Lower lobe of right lung (tissue), 2 donors: ENCODE data around the gene NEMP1. TPM values are rescaled to one million over a fixed set of nuclear protein-coding genes. Genes with fewer than 3 reads are reported as not detected.

Experiments
- ATAC-seq, 2 donors: fragments of 200-7000 bp; cut with Tn5 transposase; one replicate each; pipeline ENCODE4 v1.9.1; 2020 to 2022; ENCODE audit warnings: mild to moderate bottlenecking in 2 of 2, moderate library complexity in 2 of 2
- DNase-seq: peaks from one replicate; pipeline ENCODE4 v3.0.0-alpha.2; 2020
- H3K27ac ChIP-seq: fragments of 200-600 bp; one replicate; pipeline ENCODE4 v1.8.0; 2022
- H3K27me3 ChIP-seq: fragments of 200-600 bp; one replicate; pipeline ENCODE4 v1.8.0; 2022; ENCODE audit warnings: low read depth
- H3K36me3 ChIP-seq: fragments of 200-600 bp; one replicate; pipeline ENCODE4 v1.8.0; 2022; ENCODE audit warnings: mild to moderate bottlenecking
- H3K4me1 ChIP-seq: fragments of 200-600 bp; one replicate; pipeline ENCODE4 v1.8.0; 2022
- H3K4me3 ChIP-seq: fragments of 200-600 bp; one replicate; pipeline ENCODE4 v1.8.0; 2022; ENCODE audit warnings: mild to moderate bottlenecking
- H3K9me3 ChIP-seq: fragments of 200-600 bp; one replicate; pipeline ENCODE4 v1.8.0; 2022
- intact Hi-C: fragments of 100-400 bp; cut with DNase I; formaldehyde crosslinking; loops from one replicate; pipeline ENCODE4 v1.11.0; 2022
- total RNA-seq: library from RNA; stranded (reverse); fragmentation: NEBNext Ultra II Directional; extraction: Animal tissue kit (Norgen Biotek cat#: 25700); gene quantifications from one replicate; pipeline ENCODE4 v1.2.1, GENCODE V29; 2021
- TF ChIP-seq, protein P1 (sequence below): fragments of 200-600 bp; IDR thresholded peaks from one replicate; pipeline ENCODE4 v1.8.0; 2022; ENCODE audit warnings: antibody characterized with exemption, mild to moderate bottlenecking
- donor health status: DM: no; HTN: yes; CAD: no; lungs with severe emphysema.

NEMP1 gene
- total RNA-seq, 1 donor from 2014 or later: 19.1 TPM

DNA sequence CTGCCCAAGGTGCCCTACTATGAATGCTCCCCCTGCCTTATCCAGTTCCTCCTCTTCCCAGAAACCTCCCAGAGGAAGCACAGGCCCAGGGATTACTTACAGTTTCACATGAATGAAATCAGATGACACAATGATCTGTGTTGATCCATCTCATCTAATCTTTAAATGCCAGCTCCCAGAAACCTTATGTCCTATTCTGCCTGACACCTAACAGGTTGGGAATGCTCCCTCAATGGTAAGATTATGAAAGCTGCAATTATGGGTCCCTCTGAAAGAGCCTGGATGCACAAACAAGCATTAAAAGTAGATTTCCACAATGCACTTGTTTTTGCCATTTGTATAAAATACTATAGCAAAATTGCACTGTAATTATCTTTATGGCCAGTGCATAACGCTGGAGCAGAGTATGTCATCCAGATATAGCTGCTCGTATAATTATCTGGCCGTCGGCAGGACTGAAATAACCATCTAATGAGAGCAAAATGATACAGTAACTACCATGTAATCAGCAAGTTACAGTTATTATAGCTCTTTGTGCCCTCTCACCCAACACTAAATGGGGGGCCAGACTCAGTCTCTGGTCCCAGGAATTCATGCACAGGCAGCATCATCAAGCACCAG is 67.9 kb downstream of the NEMP1 start:
- no peaks in the 10 kb centered on the region for H3K36me3 ChIP-seq
- H3K27ac ChIP-seq: no peak overlapping the region
- TF ChIP-seq, protein P1, sequence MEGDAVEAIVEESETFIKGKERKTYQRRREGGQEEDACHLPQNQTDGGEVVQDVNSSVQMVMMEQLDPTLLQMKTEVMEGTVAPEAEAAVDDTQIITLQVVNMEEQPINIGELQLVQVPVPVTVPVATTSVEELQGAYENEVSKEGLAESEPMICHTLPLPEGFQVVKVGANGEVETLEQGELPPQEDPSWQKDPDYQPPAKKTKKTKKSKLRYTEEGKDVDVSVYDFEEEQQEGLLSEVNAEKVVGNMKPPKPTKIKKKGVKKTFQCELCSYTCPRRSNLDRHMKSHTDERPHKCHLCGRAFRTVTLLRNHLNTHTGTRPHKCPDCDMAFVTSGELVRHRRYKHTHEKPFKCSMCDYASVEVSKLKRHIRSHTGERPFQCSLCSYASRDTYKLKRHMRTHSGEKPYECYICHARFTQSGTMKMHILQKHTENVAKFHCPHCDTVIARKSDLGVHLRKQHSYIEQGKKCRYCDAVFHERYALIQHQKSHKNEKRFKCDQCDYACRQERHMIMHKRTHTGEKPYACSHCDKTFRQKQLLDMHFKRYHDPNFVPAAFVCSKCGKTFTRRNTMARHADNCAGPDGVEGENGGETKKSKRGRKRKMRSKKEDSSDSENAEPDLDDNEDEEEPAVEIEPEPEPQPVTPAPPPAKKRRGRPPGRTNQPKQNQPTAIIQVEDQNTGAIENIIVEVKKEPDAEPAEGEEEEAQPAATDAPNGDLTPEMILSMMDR: no peak
- H3K4me3 ChIP-seq: no peak overlapping the region
- H3K9me3 ChIP-seq: no peaks in the 10 kb centered on the region
- H3K27me3 ChIP-seq: no peaks in the 10 kb centered on the region
- peaks cover 10% of the 10 kb centered on the region for H3K4me1 ChIP-seq
- no peak for DNase-seq
- intact Hi-C loops: no loop called here
- no peak for ATAC-seq

DNA sequence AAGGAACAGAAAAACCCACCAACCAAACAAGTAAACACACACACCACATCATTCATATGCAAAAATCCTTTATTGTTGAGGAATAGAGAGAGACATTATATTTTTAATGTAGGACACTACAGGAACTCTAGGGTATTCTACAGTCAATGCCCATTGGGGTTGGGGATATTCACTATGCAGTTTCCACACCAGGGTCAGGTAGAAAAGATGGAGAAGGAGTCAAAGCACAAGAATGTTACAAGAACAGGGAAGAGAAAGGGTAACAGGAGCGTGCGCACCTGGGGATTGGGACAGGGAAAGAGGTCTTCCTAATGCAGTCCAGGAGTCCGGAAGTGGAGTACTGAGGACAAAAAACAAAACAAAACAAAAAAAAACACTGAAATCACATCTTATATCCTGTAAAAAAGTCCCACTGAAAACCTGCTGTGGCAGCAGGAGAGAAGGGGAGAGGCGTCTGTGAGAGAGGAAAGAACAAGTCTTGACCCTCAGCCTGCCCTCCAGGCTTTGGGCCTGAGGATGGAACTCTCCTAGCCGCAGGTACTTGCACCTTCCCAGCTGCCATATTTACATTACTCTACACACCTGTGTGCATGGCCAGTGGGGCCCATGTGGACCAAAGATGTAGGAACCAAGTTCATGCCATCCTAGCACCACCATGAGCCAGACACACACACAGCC is 68.5 kb downstream of the NEMP1 start:
- no peaks in the 10 kb centered on the region for H3K9me3 ChIP-seq
- TF ChIP-seq, protein P1: no peak
- no peaks in the 10 kb centered on the region for H3K36me3 ChIP-seq
- no peaks in the 10 kb centered on the region for H3K27me3 ChIP-seq
- no peak for DNase-seq
- ATAC-seq: no peak
- no peak overlapping the region for H3K4me3 ChIP-seq
- no peak overlapping the region for H3K27ac ChIP-seq
- peaks cover 16% of the 10 kb centered on the region for H3K4me1 ChIP-seq
- intact Hi-C loops: no loop called here

DNA sequence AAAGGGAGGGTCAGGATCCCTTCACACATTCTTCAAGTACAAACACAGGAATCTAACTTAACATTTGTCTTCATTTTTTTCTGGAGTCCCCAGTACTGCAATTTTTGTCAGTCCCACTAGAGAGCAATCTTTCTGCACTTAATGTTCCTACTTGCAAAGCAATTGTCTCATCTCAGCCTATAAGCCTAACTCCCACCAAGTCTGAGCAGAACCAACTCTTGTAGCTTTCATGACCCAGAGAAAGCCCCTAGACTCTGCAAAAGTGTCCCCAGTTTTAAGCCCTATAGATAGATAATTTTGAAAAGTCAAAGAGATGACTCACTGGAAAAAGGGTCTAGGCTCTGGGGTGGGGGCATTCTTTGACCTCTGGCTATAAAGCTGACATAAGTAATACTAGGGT is 70.4 kb downstream of the NEMP1 start:
- no peak for ATAC-seq
- no peak overlapping the region for H3K27ac ChIP-seq
- no peaks in the 10 kb centered on the region for H3K27me3 ChIP-seq
- H3K9me3 ChIP-seq: no peaks in the 10 kb centered on the region
- peaks cover 21% of the 10 kb centered on the region for H3K4me1 ChIP-seq
- DNase-seq: no peak
- no peak overlapping the region for H3K4me3 ChIP-seq
- intact Hi-C loops: no loop called here
- peaks cover 15% of the 10 kb centered on the region for H3K36me3 ChIP-seq
- TF ChIP-seq, protein P1: peak; percentile 60

DNA sequence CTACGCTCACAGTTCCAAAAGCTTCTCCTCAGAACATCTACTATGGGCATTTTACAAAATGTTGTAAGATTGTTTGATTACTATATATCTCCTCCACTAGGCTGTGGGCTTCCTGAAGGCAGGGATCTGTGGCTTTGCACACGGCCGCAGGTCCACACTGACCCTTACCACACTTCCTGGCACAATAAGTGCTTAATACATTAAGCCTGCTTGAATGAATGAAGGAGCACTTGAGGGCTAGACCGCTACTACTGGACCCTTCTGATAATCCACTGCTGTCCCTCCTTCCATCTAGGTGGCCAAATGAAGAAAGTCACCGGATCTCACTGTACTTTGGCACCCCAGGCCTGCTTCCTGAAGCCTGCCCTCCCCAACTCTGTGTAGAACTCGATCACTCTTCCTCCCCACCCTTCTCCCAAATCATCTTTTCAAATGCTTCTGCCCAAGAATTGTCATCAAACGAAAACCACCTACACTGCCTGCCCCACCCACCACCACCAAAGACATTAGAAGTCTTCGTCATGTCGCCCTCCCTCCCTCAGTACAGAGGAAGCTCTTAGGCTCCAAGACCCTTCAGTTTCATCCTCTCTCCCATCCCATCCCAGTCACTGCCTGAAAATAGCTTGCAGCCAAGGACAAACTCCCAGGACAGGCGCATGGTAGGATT is 71.6 kb downstream of the NEMP1 start:
- DNase-seq: no peak
- H3K4me3 ChIP-seq: peak overlapping the region; percentile 75
- H3K4me1 ChIP-seq: peaks cover 21% of the 10 kb centered on the region
- H3K27ac ChIP-seq: peak overlapping the region; percentile 39
- ATAC-seq: no peak
- no peaks in the 10 kb centered on the region for H3K9me3 ChIP-seq
- TF ChIP-seq, protein P1: no peak
- intact Hi-C loops: no loop called here
- peaks cover 28% of the 10 kb centered on the region for H3K36me3 ChIP-seq
- no peaks in the 10 kb centered on the region for H3K27me3 ChIP-seq

DNA sequence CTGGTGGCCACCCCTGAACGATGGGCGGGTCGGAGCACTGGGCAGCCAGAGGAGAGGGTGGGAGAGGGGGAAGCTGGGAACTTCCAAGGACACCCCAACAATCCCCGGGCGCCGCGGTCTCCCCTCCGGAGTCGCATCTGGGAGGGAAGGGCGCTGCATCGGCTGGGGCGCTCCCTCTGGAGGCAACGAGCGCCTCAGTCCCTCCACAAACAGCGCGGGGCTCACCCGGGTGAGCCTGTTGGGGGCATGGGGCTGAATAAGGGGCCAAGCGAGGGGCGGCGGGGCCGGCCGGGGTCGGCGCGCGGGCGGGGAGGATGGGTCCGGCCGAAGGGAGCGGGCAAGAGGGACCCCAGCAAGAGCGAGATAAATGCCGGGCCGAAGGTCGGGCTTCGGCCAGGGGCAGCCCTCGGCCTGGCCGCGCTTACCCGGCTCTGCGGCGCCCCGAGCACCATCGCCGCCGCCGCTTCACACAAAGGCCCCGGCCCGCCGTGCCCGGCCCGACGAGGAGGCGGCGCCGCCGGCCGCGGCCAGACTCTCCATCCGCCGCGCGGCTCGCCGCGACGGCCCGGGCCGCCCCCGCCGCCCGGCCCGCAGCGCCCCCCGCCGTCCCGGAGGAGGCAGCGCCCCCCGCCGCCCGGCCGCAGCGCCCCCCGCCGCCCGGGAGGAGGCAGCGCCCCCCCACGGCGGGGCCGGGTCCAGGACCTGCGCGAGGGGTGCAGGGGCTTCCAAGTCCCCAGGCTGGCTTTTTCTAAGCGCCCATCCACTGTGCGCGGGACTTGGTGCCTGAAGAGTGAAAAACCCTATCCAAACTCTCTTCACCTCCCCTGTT is 72.4 kb downstream of the NEMP1 start, which contains the start of gene ZBTB39:
ZBTB39 (minus strand) TSS at position 567 of the 829 bp plus-strand sequence. CDS start 1,629 bp downstream, outside the sequence.
- DNase-seq: peak; percentile 64
- Histone ChIP-seq H3K27ac (peak within 1 kb of the TSS; percentile 65), H3K36me3 (peaks cover 33% of the 10 kb centered on the region), H3K9me3 (no peaks in the 10 kb centered on the region), H3K4me1 (peaks cover 28% of the 10 kb centered on the region), H3K27me3 (no peaks in the 10 kb centered on the region), H3K4me3 (peak within 1 kb of the TSS; percentile 75)
- TF ChIP-seq, protein P1: peak; percentile 58
- intact Hi-C loops: no loop called here
- ATAC-seq: peak; percentile 87 to 90
